Mesothelial cell of epicardium (in vitro differentiated cells): ENCODE measurements around the gene MORF4L1. TPM values are rescaled to one million over a fixed set of nuclear protein-coding genes. Genes with fewer than 3 reads are reported as not detected.
"Not testable (repeated sequence)": the region's sequence is repeated elsewhere in the genome, so short reads cannot be mapped to it uniquely, and the experiment has no call there.

ENCODE experiments used
- DNase-seq, 2 experiments: peaks; one replicate each; pipeline ENCODE4 v3.0.0; 2021; ENCODE audit warnings: low spot score in 2 of 2; ENCODE audit not compliant: unreplicated experiment in 2 of 2
- H3K27ac Mint-ChIP-seq: 2 replicates; pipeline ENCODE4 v1.8.0; 2021; ENCODE audit warnings: mixed read lengths
- H3K27me3 Mint-ChIP-seq: 2 replicates; pipeline ENCODE4 v1.8.0; 2021; ENCODE audit warnings: low read depth, mixed read lengths
- H3K36me3 Mint-ChIP-seq: 2 replicates; pipeline ENCODE4 v1.8.0; 2021; ENCODE audit warnings: mixed read lengths
- H3K4me1 Mint-ChIP-seq: 2 replicates; pipeline ENCODE4 v1.8.0; 2021; ENCODE audit warnings: mixed read lengths
- H3K4me3 Mint-ChIP-seq: 2 replicates; pipeline ENCODE4 v1.8.0; 2021; ENCODE audit warnings: mild to moderate bottlenecking, moderate library complexity, mixed read lengths
- H3K9me3 Mint-ChIP-seq: 2 replicates; pipeline ENCODE4 v1.8.0; 2021; ENCODE audit warnings: mixed read lengths
- CTCF ChIP-seq: fragments of 200-600 bp; sonication (generic); IDR thresholded peaks from one replicate; pipeline ENCODE4 v1.5.0; 2021; ENCODE audit warnings: antibody characterized with exemption; ENCODE audit not compliant: unreplicated experiment
- total RNA-seq: library from RNA; stranded (reverse); gene quantifications from 3 replicates; pipeline ENCODE4 v1.2.1, GENCODE V29; 2021

Gene MORF4L1
- total RNA-seq, 1 donor from 2014 or later = 444 TPM

DNA sequence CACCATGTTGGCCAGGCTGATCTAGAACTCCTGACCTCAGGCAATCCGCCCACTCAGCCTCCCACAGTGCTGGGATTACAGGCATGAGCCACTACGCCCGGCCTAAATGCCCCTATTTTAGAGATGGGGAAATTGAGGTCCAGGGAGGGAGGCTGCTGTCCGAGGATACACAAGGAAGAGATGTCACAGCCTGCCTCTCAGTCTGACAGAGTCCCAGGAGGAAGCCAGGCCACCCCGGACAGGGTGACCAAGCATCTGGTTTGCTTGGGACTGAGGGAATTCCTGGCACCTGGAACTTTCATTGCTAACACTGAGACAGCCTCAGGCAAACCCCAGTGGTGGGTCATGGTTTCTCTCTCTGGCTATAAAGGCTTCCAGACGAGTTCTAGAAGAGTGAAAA is 30.8 kb upstream of the MORF4L1 start:
- no peaks in the 10 kb centered on the region for H3K36me3 Mint-ChIP-seq
- H3K4me1 Mint-ChIP-seq = no peaks in the 10 kb centered on the region
- no peak for TF ChIP-seq CTCF
- no peak overlapping the region for H3K4me3 Mint-ChIP-seq
- no peak overlapping the region for H3K27ac Mint-ChIP-seq
- no peaks in the 10 kb centered on the region for H3K27me3 Mint-ChIP-seq
- H3K9me3 Mint-ChIP-seq = peaks cover 5% of the 10 kb centered on the region
- no peak for DNase-seq

DNA sequence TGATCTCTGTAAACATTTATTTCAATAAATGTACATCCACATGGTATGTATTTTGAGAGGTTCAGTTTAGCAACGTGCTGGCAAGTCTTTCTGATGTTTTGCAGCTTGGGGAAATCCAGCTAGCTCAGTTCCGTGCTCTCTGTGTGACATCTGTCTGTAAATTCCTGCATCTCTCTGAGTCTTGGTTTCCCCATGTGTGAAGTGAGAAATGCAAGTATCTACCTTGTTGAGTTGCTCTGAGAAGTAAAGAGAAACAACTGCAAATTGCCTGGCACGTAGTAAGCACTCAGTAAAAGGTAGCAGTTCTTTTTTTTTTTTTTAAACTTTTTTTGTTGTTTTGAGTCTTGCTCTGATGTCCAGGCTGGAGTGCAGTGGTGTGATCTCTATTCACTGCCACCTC is 30.2 kb upstream of the MORF4L1 start:
- no peaks in the 10 kb centered on the region for H3K4me1 Mint-ChIP-seq
- H3K4me3 Mint-ChIP-seq = no peak overlapping the region

GRCh38 chr15:78846906-78847305 is 25.8 kb upstream of the MORF4L1 start:
- not testable (repeated sequence) for H3K9me3 Mint-ChIP-seq, DNase-seq, H3K27me3 Mint-ChIP-seq, H3K4me3 Mint-ChIP-seq, H3K27ac Mint-ChIP-seq, H3K4me1 Mint-ChIP-seq, H3K36me3 Mint-ChIP-seq

More for the DNA sequence above, 30.2 kb upstream of the MORF4L1 start:
- no peak for TF ChIP-seq CTCF
- H3K9me3 Mint-ChIP-seq = peaks cover 5% of the 10 kb centered on the region
- H3K27me3 Mint-ChIP-seq = no peaks in the 10 kb centered on the region
- no peak for DNase-seq
- H3K27ac Mint-ChIP-seq = no peak overlapping the region
- H3K36me3 Mint-ChIP-seq = no peaks in the 10 kb centered on the region

DNA sequence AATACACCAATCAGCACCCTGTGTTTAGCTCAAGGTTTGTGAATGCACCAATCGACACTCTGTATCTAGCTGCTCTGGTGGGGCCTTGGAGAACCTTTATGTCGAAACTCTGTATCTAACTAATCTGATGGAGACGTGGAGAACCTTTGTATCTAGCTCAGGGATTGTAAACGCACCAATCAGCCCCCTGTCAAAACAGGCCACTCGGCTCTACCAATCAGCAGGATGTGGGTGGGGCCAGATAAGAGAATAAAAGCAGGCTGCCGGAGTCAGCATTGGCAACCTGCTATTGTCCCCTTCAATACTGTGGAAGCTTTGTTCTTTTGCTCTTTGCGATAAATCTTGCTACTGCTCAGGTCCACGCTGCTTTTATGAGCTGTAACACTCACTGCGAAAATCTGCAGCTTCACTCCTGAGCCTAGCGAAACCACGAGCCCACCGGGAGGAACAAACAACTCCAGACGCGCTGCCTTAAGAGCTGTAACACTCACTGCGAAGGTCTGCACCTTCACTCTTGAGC is 25.2 kb upstream of the MORF4L1 start:
- H3K27me3 Mint-ChIP-seq, H3K27ac Mint-ChIP-seq, DNase-seq, H3K4me1 Mint-ChIP-seq, H3K36me3 Mint-ChIP-seq, H3K9me3 Mint-ChIP-seq, H3K4me3 Mint-ChIP-seq: not testable (repeated sequence)

- no peak overlapping the region for H3K27ac Mint-ChIP-seq
These were observed 22.3 kb upstream of the MORF4L1 start for GRCh38 chr15:78850352-78850751.

DNA sequence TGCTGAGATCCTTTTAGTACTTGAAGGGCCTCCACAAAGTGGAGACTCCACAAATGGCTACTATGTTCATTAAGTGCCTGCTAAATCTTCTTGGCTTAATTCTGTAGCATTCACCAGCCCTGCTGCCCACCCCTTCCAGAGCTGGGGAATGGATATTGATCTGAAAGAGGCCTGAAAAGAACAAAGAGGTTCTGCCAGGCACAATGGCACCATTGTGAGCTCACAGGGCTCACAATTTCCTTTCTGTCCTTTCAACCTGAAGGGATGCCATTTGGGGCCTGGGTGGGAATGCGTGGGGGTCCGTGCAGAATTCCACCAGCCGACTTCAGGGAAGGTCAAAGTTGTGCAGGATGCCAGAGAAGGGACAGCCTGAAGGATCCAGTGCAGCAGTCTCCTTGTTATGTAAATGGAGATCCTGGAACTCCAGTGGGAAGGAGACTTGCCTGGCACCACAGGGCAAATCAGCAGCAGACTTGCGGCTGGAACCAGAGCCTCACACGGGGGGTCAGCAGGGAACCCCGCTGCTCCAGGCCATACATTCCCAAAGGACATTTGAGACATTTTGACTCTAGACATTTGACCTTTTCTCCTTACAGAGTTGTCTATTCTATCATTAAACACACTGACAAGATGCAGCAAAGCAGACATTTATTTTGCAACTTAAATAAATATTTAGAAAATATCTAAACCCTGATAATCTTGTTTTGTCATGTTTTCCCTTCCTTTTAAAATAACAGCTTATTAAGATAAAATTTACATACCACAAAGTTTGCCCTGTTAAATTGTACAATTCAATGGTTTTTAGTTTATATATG is 21.5 kb upstream of the MORF4L1 start:
- no peak for DNase-seq
- Mint-ChIP-seq H3K36me3 (no peaks in the 10 kb centered on the region), H3K27me3 (no peaks in the 10 kb centered on the region), H3K4me3 (no peak overlapping the region), H3K27ac (no peak overlapping the region), H3K4me1 (no peaks in the 10 kb centered on the region), H3K9me3 (peaks cover 9% of the 10 kb centered on the region)
- TF ChIP-seq CTCF = no peak

More at GRCh38 chr15:78850352-78850751, 22.3 kb upstream of the MORF4L1 start:
- no peaks in the 10 kb centered on the region for H3K36me3 Mint-ChIP-seq
- no peak for TF ChIP-seq CTCF
- H3K4me3 Mint-ChIP-seq = no peak overlapping the region
- H3K4me1 Mint-ChIP-seq = no peaks in the 10 kb centered on the region
- DNase-seq = no peak
- H3K27me3 Mint-ChIP-seq = no peaks in the 10 kb centered on the region
- H3K9me3 Mint-ChIP-seq = peaks cover 13% of the 10 kb centered on the region
